Kidney epithelial cell (primary cell): Measurements from ENCODE around the gene PACS2. TPM values are rescaled to one million over a fixed set of nuclear protein-coding genes. Genes with fewer than 3 reads are reported as not detected.
"Not testable (repeated sequence)": the region's sequence is repeated elsewhere in the genome, so short reads cannot be mapped to it uniquely, and the experiment has no call there.

ENCODE experiments used
- DNase-seq: peaks from one replicate; pipeline ENCODE4 v3.0.0-alpha.2; 2010; ENCODE audit warnings: low read depth
- H3K27me3 ChIP-seq: 2 replicates; pipeline ENCODE4 v1.6.0; 2011; ENCODE audit warnings: low read length; ENCODE audit not compliant: control insufficient read depth, insufficient read depth
- H3K36me3 ChIP-seq: 2 replicates; pipeline ENCODE4 v1.5.1; 2011; ENCODE audit warnings: low read length; ENCODE audit not compliant: control insufficient read depth, insufficient read depth
- H3K4me3 ChIP-seq: 2 replicates; pipeline ENCODE4 v1.5.1; 2011; ENCODE audit warnings: low read depth, mild to moderate bottlenecking, control low read depth, low read length
- CTCF ChIP-seq: IDR thresholded peaks from 2 replicates; pipeline ENCODE4 v1.5.1; 2011; ENCODE audit warnings: mild to moderate bottlenecking, moderate library complexity, low read length, control low read depth, inconsistent platforms; ENCODE audit not compliant: insufficient read depth, poor library complexity, severe bottlenecking
- total RNA-seq: library from RNA; depleted of rRNA; stranded (reverse); fragments of >200 nt; gene quantifications from 2 replicates; pipeline ENCODE4 v1.2.3, GENCODE V29; 2015

The PACS2 gene
- total RNA-seq, 1 donor from 2014 or later, result 105 TPM

- no peak for DNase-seq
- no peak overlapping the region for H3K4me3 ChIP-seq
- H3K27me3 ChIP-seq, result no peaks in the 10 kb centered on the region
- no peak for TF ChIP-seq CTCF
- H3K36me3 ChIP-seq, result no peaks in the 10 kb centered on the region
Observed at GRCh38 chr14:105324871-105325270, 10.3 kb downstream of the PACS2 start.

- no peak for DNase-seq
- no peaks in the 10 kb centered on the region for H3K36me3 ChIP-seq
- no peaks in the 10 kb centered on the region for H3K27me3 ChIP-seq
- no peak for TF ChIP-seq CTCF
- H3K4me3 ChIP-seq, result no peak overlapping the region
Observed at GRCh38 chr14:105325303-105325702, 10.8 kb downstream of the PACS2 start.

GRCh38 chr14:105325716-105326567 is 11.4 kb downstream of the PACS2 start:
- no peak overlapping the region for H3K4me3 ChIP-seq
- DNase-seq, result no peak
- no peaks in the 10 kb centered on the region for H3K27me3 ChIP-seq
- no peaks in the 10 kb centered on the region for H3K36me3 ChIP-seq
- TF ChIP-seq CTCF, result no peak

- Histone ChIP-seq H3K4me3 (no peak overlapping the region), H3K27me3 (no peaks in the 10 kb centered on the region)
- TF ChIP-seq CTCF, result no peak
Observed at GRCh38 chr14:105326568-105326867, 12.0 kb downstream of the PACS2 start.

GRCh38 chr14:105326891-105327694 is 12.5 kb downstream of the PACS2 start:
- no peak for TF ChIP-seq CTCF
- Histone ChIP-seq H3K36me3 (no peaks in the 10 kb centered on the region), H3K4me3 (no peak overlapping the region), H3K27me3 (no peaks in the 10 kb centered on the region)
- DNase-seq, result no peak

More at GRCh38 chr14:105326568-105326867, 12.0 kb downstream of the PACS2 start:
- DNase-seq, result no peak
- no peaks in the 10 kb centered on the region for H3K36me3 ChIP-seq

- not testable (repeated sequence) for H3K36me3 ChIP-seq, H3K4me3 ChIP-seq, H3K27me3 ChIP-seq, DNase-seq
Observed at GRCh38 chr14:105327695-105328045, 13.1 kb downstream of the PACS2 start.
